H1 (cell line): ENCODE results near the gene P2RX7. TPM values are rescaled to one million over a fixed set of nuclear protein-coding genes. Genes with fewer than 3 reads are reported as not detected.

Source experiments
- CTCF ChIA-PET: fragments of 300-600 bp; sonication (Branson Sonifier 250); formaldehyde crosslinking; loops from one replicate; lab custom pipeline; 2021; ENCODE audit not compliant: partially characterized antibody; lab: Charles Lee
- POLR2A ChIA-PET: fragments of 300-600 bp; sonication (Branson Sonifier 250); formaldehyde crosslinking; loops from one replicate; lab custom pipeline; 2021; ENCODE audit warnings: inconsistent platforms; ENCODE audit not compliant: partially characterized antibody; lab: Charles Lee
- DNase-seq, 2 experiments: peaks; one replicate each; pipeline versions ENCODE4 v3.0.0 to v3.0.0-alpha.2; 2010 to 2022; ENCODE audit warnings: low spot score in 2 of 2, low read depth in 1 of 2, mixed read lengths in 1 of 2
- FAIRE-seq: peaks from 2 replicates; lab custom pipeline; 2011; peaks lifted over from hg19 to GRCh38; lab: Jason Lieb, UNC
- H2AFZ ChIP-seq: 2 replicates; pipeline ENCODE4 v1.8.1; 2012; ENCODE audit warnings: low read length, inconsistent platforms
- H2AK5ac ChIP-seq: 2 replicates; pipeline ENCODE4 v1.6.1; 2013; ENCODE audit warnings: low read depth, low read length
- H2BK120ac ChIP-seq: replicated peaks from 2 replicates; pipeline ENCODE3; 2013; ENCODE audit warnings: low read depth, low read length, inconsistent platforms
- H2BK12ac ChIP-seq: 2 replicates; pipeline ENCODE4 v1.6.1; 2013; ENCODE audit warnings: low read depth, low read length
- H2BK15ac ChIP-seq: 2 replicates; pipeline ENCODE4 v1.6.1; 2013; ENCODE audit warnings: low read length
- H2BK20ac ChIP-seq: 2 replicates; pipeline ENCODE4 v1.6.1; 2013; ENCODE audit warnings: low read length
- H2BK5ac ChIP-seq: 2 replicates; pipeline ENCODE4 v1.6.1; 2013; ENCODE audit warnings: low read depth, low read length
- H3K14ac ChIP-seq: 2 replicates; pipeline ENCODE4 v1.6.1; 2013; ENCODE audit warnings: inconsistent platforms; ENCODE audit not compliant: insufficient read length
- H3K18ac ChIP-seq: 2 replicates; pipeline ENCODE4 v1.6.1; 2013; ENCODE audit warnings: low read length; ENCODE audit errors: extremely low read depth
- H3K23ac ChIP-seq: 2 replicates; pipeline ENCODE4 v1.6.1; 2013; ENCODE audit warnings: inconsistent platforms; ENCODE audit not compliant: insufficient read length
- H3K23me2 ChIP-seq: 2 replicates; pipeline ENCODE4 v1.6.1; 2013; ENCODE audit warnings: low read depth, low read length
- H3K27ac ChIP-seq: 2 replicates; pipeline ENCODE4 v1.6.1; 2011; ENCODE audit warnings: low read depth, low read length, inconsistent platforms
- H3K27me3 ChIP-seq, 4 experiments: replicated peaks in 1 of 4; 1 replicate in 1 of 4; 2 replicates in 3 of 4; pipeline versions ENCODE4 v1.6.1 to v1.8.1; 2011 to 2013; ENCODE audit warnings: low read length in 3 of 4, mild to moderate bottlenecking in 3 of 4, inconsistent platforms in 2 of 4, mixed read lengths in 2 of 4, moderate library complexity in 1 of 4; ENCODE audit not compliant: control insufficient read depth in 3 of 4, insufficient read depth in 3 of 4; ENCODE audit errors: extremely low read depth in 1 of 4
- H3K36me3 ChIP-seq, 4 experiments: 2 replicates each; pipeline versions ENCODE4 v1.6.1 to v1.8.1; 2011 to 2013; ENCODE audit warnings: mild to moderate bottlenecking in 4 of 4, low read length in 3 of 4, moderate library complexity in 2 of 4, control low read depth in 1 of 4, inconsistent platforms in 1 of 4; ENCODE audit not compliant: insufficient read depth in 4 of 4, control insufficient read depth in 2 of 4
- H3K4ac ChIP-seq: replicated peaks from 2 replicates; pipeline ENCODE3; 2013; ENCODE audit warnings: low read length, low read depth, mixed read lengths, inconsistent platforms; ENCODE audit not compliant: insufficient read length
- H3K4me1 ChIP-seq, 4 experiments: replicated peaks in 1 of 4; 1 replicate in 1 of 4; 2 replicates in 3 of 4; pipeline versions ENCODE4 v1.6.1 to v1.8.1; 2011 to 2013; ENCODE audit warnings: low read length in 3 of 4, inconsistent platforms in 2 of 4, mixed read lengths in 1 of 4; ENCODE audit not compliant: insufficient read depth in 4 of 4, control insufficient read depth in 3 of 4
- H3K4me2 ChIP-seq, 2 experiments: 2 replicates each; pipeline versions ENCODE4 v1.6.1 to v1.8.1; 2011 to 2013; ENCODE audit warnings: low read depth in 2 of 2, low read length in 2 of 2, control low read depth in 1 of 2, inconsistent platforms in 1 of 2, mild to moderate bottlenecking in 1 of 2; ENCODE audit not compliant: insufficient read depth in 1 of 2
- H3K4me3 ChIP-seq, 4 experiments: fragments of 200-600, 300-600 bp in 1 of 4; sonication (generic), shearing (Covaris generic), sonication (Bioruptor Twin) in 1 of 4; 2 replicates each; pipeline versions ENCODE4 v1.5.1 to v1.8.1; 2011 to 2016; ENCODE audit warnings: low read length in 4 of 4, low read depth in 3 of 4, control low read depth in 2 of 4, inconsistent platforms in 2 of 4, mild to moderate bottlenecking in 2 of 4, mixed read lengths in 1 of 4, moderate library complexity in 1 of 4; ENCODE audit not compliant: insufficient read depth in 2 of 4; ENCODE audit errors: extremely low read depth in 1 of 4
- H3K56ac ChIP-seq: replicated peaks from 2 replicates; pipeline ENCODE3; 2013; ENCODE audit warnings: low read depth, mild to moderate bottlenecking, mixed read lengths, low read length, inconsistent platforms; ENCODE audit not compliant: insufficient read length
- H3K79me1 ChIP-seq: 2 replicates; pipeline ENCODE4 v1.6.1; 2013; ENCODE audit warnings: low read depth, low read length, control low read depth
- H3K79me2 ChIP-seq, 2 experiments: 2 replicates each; pipeline versions ENCODE4 v1.6.1 to v1.8.1; 2012 to 2013; ENCODE audit warnings: low read length in 2 of 2, mild to moderate bottlenecking in 2 of 2, inconsistent platforms in 1 of 2; ENCODE audit not compliant: insufficient read depth in 2 of 2, control insufficient read depth in 1 of 2
- H3K9ac ChIP-seq, 4 experiments: replicated peaks in 1 of 4; 1 replicate in 1 of 4; 2 replicates in 3 of 4; pipeline versions ENCODE4 v1.6.1 to v1.8.1; 2011 to 2013; ENCODE audit warnings: low read depth in 3 of 4, low read length in 3 of 4, control low read depth in 2 of 4, mild to moderate bottlenecking in 2 of 4, moderate library complexity in 2 of 4, inconsistent platforms in 1 of 4; ENCODE audit errors: extremely low read depth in 1 of 4
- H3K9me3 ChIP-seq, 2 experiments: 2 replicates each; pipeline versions ENCODE4 v1.6.1 to v1.8.1; 2012 to 2013; ENCODE audit warnings: mild to moderate bottlenecking in 2 of 2, moderate library complexity in 2 of 2, control low read depth in 1 of 2, inconsistent platforms in 1 of 2, low read depth in 1 of 2, low read length in 1 of 2, mixed read lengths in 1 of 2; ENCODE audit not compliant: insufficient read depth in 2 of 2
- H4K20me1 ChIP-seq, 2 experiments: replicated peaks in 1 of 2; 2 replicates each; pipeline versions ENCODE3 to v1.8.1; 2011 to 2013; ENCODE audit warnings: inconsistent platforms in 2 of 2, low read length in 2 of 2, mild to moderate bottlenecking in 1 of 2; ENCODE audit not compliant: insufficient read depth in 2 of 2, control insufficient read depth in 1 of 2
- H4K5ac ChIP-seq: 2 replicates; pipeline ENCODE4 v1.6.1; 2013; ENCODE audit warnings: low read length, low read depth, mixed read lengths, inconsistent platforms; ENCODE audit not compliant: insufficient read length
- H4K8ac ChIP-seq: 2 replicates; pipeline ENCODE4 v1.8.0; 2013; ENCODE audit warnings: mild to moderate bottlenecking, moderate library complexity, low read length, inconsistent platforms; ENCODE audit not compliant: insufficient read depth; ENCODE audit errors: extremely low read depth
- H4K91ac ChIP-seq: replicated peaks from 2 replicates; pipeline ENCODE3; 2013; ENCODE audit warnings: low read length, mixed read lengths, inconsistent platforms; ENCODE audit not compliant: insufficient read length
- ASH2L ChIP-seq: fragments of 200-600, 300-600 bp; sonication (generic); IDR thresholded peaks from one replicate; pipeline ENCODE4 v1.7.1; 2017; ENCODE audit warnings: low read length
- JUND ChIP-seq: IDR thresholded peaks from 2 replicates; pipeline ENCODE4 v1.6.1; 2011; ENCODE audit warnings: mild to moderate bottlenecking, improper control_type of control experiment, low read length
- TAF1 ChIP-seq: IDR thresholded peaks from 2 replicates; pipeline ENCODE4 v1.6.1; 2011; ENCODE audit warnings: mild to moderate bottlenecking, low read depth, low read length
- polyA plus RNA-seq, 7 experiments: library from polyadenylated mRNA; depleted of rRNA in 3 of 7; stranded (reverse) in 5 of 7; unstranded in 2 of 7; fragments of >200 nt in 5 of 7; fragments of 200-250 nt in 2 of 7; gene quantifications; 1 replicate in 5 of 7; 2 replicates in 1 of 7; 4 replicates in 1 of 7; pipeline versions ENCODE4 v1.2.1 to v1.2.3, GENCODE V29; 2011 to 2013; ENCODE audit warnings: missing spikeins in 2 of 7, mixed read lengths in 2 of 7
- total RNA-seq: library from RNA; stranded (reverse); fragmentation: NEBNext Ultra II Directional; extraction: Animal tissue kit (Norgen Biotek cat#: 25700); gene quantifications from 2 replicates; pipeline ENCODE4 v1.2.1, GENCODE V29; 2021

P2RX7 gene
- total and polyA plus RNA-seq, 2 of the 8 experiments (the other 6 are each of a cell fraction or from before 2014, with no cell fraction given): 0.38 to 0.56 TPM

- Histone ChIP-seq H3K14ac (no peak overlapping the region), H2AK5ac (no peak overlapping the region), H3K27me3 (peaks cover 0 to 7% (median 5%) of the 10 kb centered on the region in 4 experiments; a peak in 6 of 7 replicates), H3K4me1 (peaks cover 0 to 3% (median under 1%) of the 10 kb centered on the region in 4 experiments; a peak in 1 of 7 replicates), H3K4me3 (no peak overlapping the region), H3K79me2 (no peaks in the 10 kb centered on the region), H3K23me2 (peaks cover 4% of the 10 kb centered on the region; the same call in 1 of the 2 replicates), H3K36me3 (no peaks in the 10 kb centered on the region), H2BK5ac (no peak overlapping the region), H4K91ac (no peak overlapping the region), H3K9me3 (0 out of 4 replicates have a peak, but pooled peaks cover 0 to 5% of the 10 kb centered on the region in 2 experiments), H3K79me1 (no peaks in the 10 kb centered on the region), H3K56ac (no peak overlapping the region), H2BK120ac (no peak overlapping the region), H3K9ac (no peak overlapping the region), H3K4me2 (no peak overlapping the region), H4K5ac (no peak overlapping the region), H4K20me1 (no peaks in the 10 kb centered on the region), H4K8ac (no peak overlapping the region), H3K4ac (no peak overlapping the region), H2BK15ac (no peak overlapping the region), H3K23ac (no peak overlapping the region), H3K18ac (no peak overlapping the region), H2BK20ac (no peak overlapping the region), H2AFZ (no peak overlapping the region), H2BK12ac (no peak overlapping the region), H3K27ac (no peak overlapping the region)
- DNase-seq (no peak), FAIRE-seq (no peak)
- no peak for TF ChIP-seq JUND
- no peak for TF ChIP-seq TAF1
- no peak for TF ChIP-seq ASH2L
- ChIA-PET CTCF (interaction anchor here (0.6 to 2.1 kb wide), 7 partner anchors 10 to 1150 kb away, joined by 3 to 10 read pairs (median 3); no protein-coding TSS in a partner anchor), POLR2A (no interaction called here)
Measured at GRCh38 chr12:121099779-121100178, 32.9 kb upstream of the P2RX7 start.
